PC-3 (cell line): ENCODE measurements around the gene TTC34. TPM values are rescaled to one million over a fixed set of nuclear protein-coding genes. Genes with fewer than 3 reads are reported as not detected.
A peak's percentile ranks its signal among the peaks of the same experiment; 100 is the strongest.

Experiments
- ATAC-seq: fragments of 200-7000 bp; cut with Tn5 transposase; 2 replicates; pipeline ENCODE4 v1.9.1; 2020; ENCODE audit warnings: mild to moderate bottlenecking, moderate library complexity
- BruUV-seq: library from RNA; stranded (reverse); fragments of 400-500 nt; replicated peaks from 2 replicates; lab custom pipeline; 2021; lab: Mats Ljungman, UMichigan
- CTCF ChIA-PET: fragments of 300-600 bp; sonication (Branson Sonifier 250); formaldehyde crosslinking; loops from one replicate; lab custom pipeline; 2022; ENCODE audit warnings: antibody characterized with exemption; lab: Charles Lee
- POLR2A ChIA-PET: fragments of 300-600 bp; sonication (Branson Sonifier 250); formaldehyde crosslinking; loops from one replicate; lab custom pipeline; 2022; ENCODE audit warnings: antibody characterized with exemption; ENCODE audit not compliant: unreplicated experiment; lab: Charles Lee
- DNase-seq: peaks from one replicate; pipeline ENCODE4 v3.0.0-alpha.2; 2015
- H2AFZ ChIP-seq: fragments of 300-600 bp; sonication (generic); 2 replicates; pipeline ENCODE4 v1.6.0; 2016; ENCODE audit warnings: antibody characterized with exemption, low read length
- H3F3A ChIP-seq: fragments of 300-600 bp; sonication (generic); one replicate; pipeline ENCODE4 v1.6.0; 2017; ENCODE audit warnings: antibody characterized with exemption, low read length, control low read depth, mild to moderate bottlenecking; ENCODE audit not compliant: unreplicated experiment
- H3K27ac ChIP-seq: fragments of 300-600 bp; sonication (generic); 2 replicates; pipeline ENCODE4 v1.5.1; 2016; ENCODE audit warnings: mild to moderate bottlenecking, low read length
- H3K27me3 ChIP-seq: fragments of 300-600 bp; sonication (generic); 2 replicates; pipeline ENCODE4 v1.6.1; 2016; ENCODE audit warnings: low read length, mixed read lengths
- H3K36me3 ChIP-seq: fragments of 300-600 bp; sonication (generic); 2 replicates; pipeline ENCODE4 v1.6.1; 2016; ENCODE audit warnings: low read depth, mixed run types, low read length, mixed read lengths
- H3K4me1 ChIP-seq: fragments of 300-600 bp; sonication (generic); 2 replicates; pipeline ENCODE4 v1.5.1; 2016; ENCODE audit warnings: low read length; ENCODE audit not compliant: insufficient read depth
- H3K4me2 ChIP-seq: fragments of 300-600 bp; sonication (generic); 2 replicates; pipeline ENCODE4 v1.6.0; 2016; ENCODE audit warnings: low read length
- H3K4me3 ChIP-seq: fragments of 300-600 bp; sonication (generic); 2 replicates; pipeline ENCODE4 v1.5.1; 2016; ENCODE audit warnings: mild to moderate bottlenecking, low read length, mixed read lengths
- H3K79me2 ChIP-seq: fragments of 300-600 bp; sonication (generic); 2 replicates; pipeline ENCODE4 v1.6.1; 2017; ENCODE audit warnings: low read length, mixed read lengths
- H3K9ac ChIP-seq: fragments of 300-600 bp; sonication (generic); 2 replicates; pipeline ENCODE4 v1.6.0; 2016; ENCODE audit warnings: mild to moderate bottlenecking, low read length
- H3K9me2 ChIP-seq: fragments of 300-600 bp; sonication (generic); replicated peaks from 2 replicates; pipeline ENCODE4 v1.6.1; 2016; ENCODE audit warnings: mixed run types, low read length, mixed read lengths
- H3K9me3 ChIP-seq: fragments of 300-600 bp; sonication (generic); 2 replicates; pipeline ENCODE4 v1.6.1; 2016; ENCODE audit warnings: low read length, mixed read lengths
- H4K20me1 ChIP-seq: fragments of 300-600 bp; sonication (generic); 2 replicates; pipeline ENCODE4 v1.6.1; 2016; ENCODE audit warnings: low read length, mixed read lengths
- EZH2 ChIP-seq: fragments of 300-600 bp; sonication (generic); IDR thresholded peaks from one replicate; pipeline ENCODE4 v1.6.1; 2017; ENCODE audit warnings: antibody characterized with exemption, mild to moderate bottlenecking, low read length; ENCODE audit not compliant: unreplicated experiment
- EZH2phosphoT487 ChIP-seq: fragments of 300-600 bp; sonication (generic); IDR thresholded peaks from 2 replicates; pipeline ENCODE4 v1.6.1; 2018; ENCODE audit warnings: mild to moderate bottlenecking, antibody characterized with exemption, low read length, borderline replicate concordance
- intact Hi-C: fragments of 100-400 bp; cut with micrococcal nuclease; formaldehyde crosslinking; loops from 2 replicates; pipeline ENCODE4 v1.9.0; 2023
- total RNA-seq: library from RNA; depleted of rRNA; stranded (reverse); fragments of >200 nt; gene quantifications from 2 replicates; pipeline ENCODE4 v1.2.3, GENCODE V29; 2014
- TF ChIP-seq, protein P1 (sequence below): fragments of 300-600 bp; sonication (generic); conservative IDR thresholded peaks from 2 replicates; pipeline ENCODE4 v1.5.1; 2017; ENCODE audit warnings: antibody characterized with exemption, low read depth, mild to moderate bottlenecking, low read length

The TTC34 gene
- total RNA-seq, 1 experiment from 2014 or later = 0.11 TPM

DNA sequence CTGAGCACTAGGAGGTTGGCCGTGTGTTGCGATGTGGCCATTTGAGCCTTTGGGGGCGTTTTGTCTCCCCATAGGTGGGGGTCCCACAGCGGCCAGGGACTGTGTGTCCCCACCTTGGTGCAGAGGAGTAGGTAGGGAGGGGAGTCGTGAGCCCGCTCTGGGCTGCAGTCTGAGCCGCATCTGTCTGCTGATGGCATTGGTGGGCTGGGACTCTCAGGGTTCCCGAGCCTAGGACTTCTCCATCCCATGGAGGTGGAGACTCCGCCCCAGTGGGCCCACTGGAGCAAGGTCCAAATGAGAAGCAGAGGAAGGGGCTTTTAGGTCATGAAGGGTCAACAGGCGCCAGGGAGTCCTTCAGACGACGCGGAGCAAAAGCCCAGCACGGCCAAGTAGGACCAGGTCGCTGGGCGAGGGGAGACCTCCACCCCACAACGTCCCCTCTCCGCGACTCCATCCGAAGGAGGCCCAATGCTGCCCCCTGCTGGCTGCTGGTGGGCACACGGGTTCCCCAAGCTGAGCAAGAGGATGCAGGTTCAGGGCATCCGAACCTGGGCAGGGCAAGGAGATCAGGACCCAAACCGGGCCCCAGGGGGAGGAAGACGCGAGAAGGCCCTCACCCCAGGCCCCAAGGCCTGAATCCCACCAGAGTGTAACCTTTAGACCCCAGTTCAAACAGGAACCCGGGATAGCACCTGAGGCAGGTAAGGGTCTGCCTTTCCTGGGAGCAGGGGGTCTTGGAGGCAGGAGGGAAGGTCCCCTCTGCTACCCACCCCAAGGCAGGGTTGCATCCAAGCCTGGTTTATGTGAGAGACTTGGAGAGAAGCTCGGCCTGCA is 14.9 kb downstream of the TTC34 start:
- no peaks in the 10 kb centered on the region for H4K20me1 ChIP-seq
- ChIA-PET CTCF (no interaction called here), POLR2A (no interaction called here)
- H3K27me3 ChIP-seq = peaks cover 23% of the 10 kb centered on the region; the same call in 1 of the 2 replicates
- H3K9ac ChIP-seq = no peak overlapping the region
- H2AFZ ChIP-seq = no peak overlapping the region
- no TSS peak for BruUV-seq
- no peak overlapping the region for H3K27ac ChIP-seq
- no peaks in the 10 kb centered on the region for H3F3A ChIP-seq
- ATAC-seq (peak; percentile 58), DNase-seq (peak; percentile 56)
- H3K36me3 ChIP-seq = no peaks in the 10 kb centered on the region
- no peaks in the 10 kb centered on the region for H3K79me2 ChIP-seq
- peaks cover 8% of the 10 kb centered on the region; the same call in 1 of the 2 replicates for H3K9me3 ChIP-seq
- no peak overlapping the region for H3K4me3 ChIP-seq
- TF ChIP-seq EZH2 (no peak), EZH2phosphoT487 (no peak)
- TF ChIP-seq, protein P1, sequence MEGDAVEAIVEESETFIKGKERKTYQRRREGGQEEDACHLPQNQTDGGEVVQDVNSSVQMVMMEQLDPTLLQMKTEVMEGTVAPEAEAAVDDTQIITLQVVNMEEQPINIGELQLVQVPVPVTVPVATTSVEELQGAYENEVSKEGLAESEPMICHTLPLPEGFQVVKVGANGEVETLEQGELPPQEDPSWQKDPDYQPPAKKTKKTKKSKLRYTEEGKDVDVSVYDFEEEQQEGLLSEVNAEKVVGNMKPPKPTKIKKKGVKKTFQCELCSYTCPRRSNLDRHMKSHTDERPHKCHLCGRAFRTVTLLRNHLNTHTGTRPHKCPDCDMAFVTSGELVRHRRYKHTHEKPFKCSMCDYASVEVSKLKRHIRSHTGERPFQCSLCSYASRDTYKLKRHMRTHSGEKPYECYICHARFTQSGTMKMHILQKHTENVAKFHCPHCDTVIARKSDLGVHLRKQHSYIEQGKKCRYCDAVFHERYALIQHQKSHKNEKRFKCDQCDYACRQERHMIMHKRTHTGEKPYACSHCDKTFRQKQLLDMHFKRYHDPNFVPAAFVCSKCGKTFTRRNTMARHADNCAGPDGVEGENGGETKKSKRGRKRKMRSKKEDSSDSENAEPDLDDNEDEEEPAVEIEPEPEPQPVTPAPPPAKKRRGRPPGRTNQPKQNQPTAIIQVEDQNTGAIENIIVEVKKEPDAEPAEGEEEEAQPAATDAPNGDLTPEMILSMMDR = peak; percentile 89
- no peak overlapping the region for H3K4me2 ChIP-seq
- no peaks in the 10 kb centered on the region for H3K4me1 ChIP-seq
- intact Hi-C loops = no loop called here
- no peaks in the 10 kb centered on the region for H3K9me2 ChIP-seq

DNA sequence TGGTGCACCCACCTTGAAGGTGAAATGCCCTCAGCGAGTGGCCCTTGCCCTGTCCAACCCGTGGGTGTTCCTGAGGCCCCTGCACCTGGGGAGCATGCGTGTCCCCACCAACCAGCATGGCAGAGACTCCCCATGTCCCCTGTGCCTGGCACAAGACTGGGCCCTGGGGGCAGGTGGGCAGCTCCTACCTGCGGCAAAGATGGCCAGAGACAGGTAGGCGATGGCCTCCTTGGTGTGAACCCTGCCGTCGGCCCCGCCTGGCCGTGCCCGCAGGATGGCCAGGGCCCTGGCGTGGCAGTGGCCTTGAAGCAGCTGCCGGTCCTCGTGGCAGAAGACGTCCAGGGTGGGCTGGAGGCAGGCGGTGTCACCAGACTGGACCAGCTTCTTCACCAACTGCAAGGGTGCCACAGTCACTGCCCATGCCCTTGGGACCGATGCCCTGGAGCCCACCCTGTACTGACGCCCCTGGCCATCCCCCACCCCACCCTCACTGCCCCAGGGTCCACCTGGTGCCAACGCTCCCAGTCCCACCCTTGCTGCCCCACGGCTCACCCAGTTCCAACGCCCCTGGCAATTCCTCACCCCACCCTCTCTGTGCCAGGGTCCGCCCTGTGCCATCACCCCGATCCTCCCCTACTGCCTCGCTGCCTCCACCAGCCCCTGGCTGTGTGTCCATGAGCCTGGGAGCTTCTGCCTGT is 15.7 kb downstream of the TTC34 start:
- CTCF ChIA-PET = no interaction called here
- POLR2A ChIA-PET = no interaction called here
- Histone ChIP-seq H3K4me3 (no peak overlapping the region), H3K9me2 (no peaks in the 10 kb centered on the region), H3K27me3 (peaks cover 24% of the 10 kb centered on the region; the same call in 1 of the 2 replicates), H4K20me1 (no peaks in the 10 kb centered on the region), H2AFZ (no peak overlapping the region), H3K27ac (no peak overlapping the region), H3K9me3 (peaks cover 16% of the 10 kb centered on the region; the same call in 1 of the 2 replicates), H3K36me3 (no peaks in the 10 kb centered on the region), H3K4me1 (no peaks in the 10 kb centered on the region), H3K4me2 (no peak overlapping the region), H3F3A (no peaks in the 10 kb centered on the region), H3K9ac (no peak overlapping the region), H3K79me2 (no peaks in the 10 kb centered on the region)
- BruUV-seq = no TSS peak
- ATAC-seq (no peak), DNase-seq (no peak)
- intact Hi-C loops = no loop called here
- TF ChIP-seq EZH2 = no peak

DNA sequence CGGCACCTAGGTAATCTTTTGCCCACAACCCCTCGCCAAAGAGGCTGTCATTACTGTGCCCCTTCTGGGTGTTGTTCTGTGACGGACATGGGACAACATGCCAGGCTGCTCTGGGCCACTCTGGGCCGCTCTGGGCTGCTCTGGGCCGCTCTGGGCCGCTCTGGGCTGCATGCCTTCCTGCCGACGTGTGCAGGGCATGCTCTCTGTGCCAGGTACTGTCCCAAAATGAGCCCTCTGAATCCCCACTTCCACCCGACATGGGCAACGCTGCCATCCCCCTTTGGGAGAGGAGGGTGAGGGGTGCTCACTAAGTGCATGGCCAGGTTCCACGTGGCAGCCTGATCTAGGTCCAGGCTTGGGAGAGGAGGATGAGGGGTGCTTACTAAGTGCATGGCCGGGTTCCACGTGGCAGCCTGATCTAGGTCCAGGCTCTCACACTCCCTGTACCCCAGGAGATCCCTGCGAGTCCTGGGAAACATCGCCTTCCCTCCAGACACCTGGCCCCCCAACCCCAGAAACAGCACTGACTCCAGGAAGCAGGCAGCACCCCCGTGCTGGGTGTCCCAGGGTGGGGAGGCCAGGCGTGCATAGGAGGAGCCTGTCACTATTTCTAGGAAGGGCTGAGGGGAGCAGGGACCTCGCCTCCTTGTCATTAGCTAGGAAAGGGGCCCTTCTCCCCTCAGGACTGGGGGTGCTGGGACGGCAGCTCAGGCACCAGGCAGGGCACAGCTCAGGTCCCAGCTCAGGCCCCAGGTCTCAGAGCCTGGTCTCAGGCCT is 16.5 kb downstream of the TTC34 start:
- no peaks in the 10 kb centered on the region for H3K4me1 ChIP-seq
- no peak overlapping the region for H3K4me3 ChIP-seq
- H3K27me3 ChIP-seq = peaks cover 25% of the 10 kb centered on the region; the same call in 1 of the 2 replicates
- H3K9ac ChIP-seq = no peak overlapping the region
- POLR2A ChIA-PET = no interaction called here
- no peaks in the 10 kb centered on the region for H4K20me1 ChIP-seq
- intact Hi-C loops = no loop called here
- CTCF ChIA-PET = no interaction called here
- no peak overlapping the region for H3K27ac ChIP-seq
- TF ChIP-seq EZH2phosphoT487 (no peak), EZH2 (no peak)
- TF ChIP-seq, protein P1 = no peak
- H3F3A ChIP-seq = no peaks in the 10 kb centered on the region
- H3K9me2 ChIP-seq = no peaks in the 10 kb centered on the region
- H2AFZ ChIP-seq = no peak overlapping the region
- H3K9me3 ChIP-seq = peaks cover 16% of the 10 kb centered on the region; the same call in 1 of the 2 replicates
- no TSS peak for BruUV-seq
- DNase-seq (no peak), ATAC-seq (no peak)
- H3K36me3 ChIP-seq = no peaks in the 10 kb centered on the region
- no peak overlapping the region for H3K4me2 ChIP-seq
- H3K79me2 ChIP-seq = no peaks in the 10 kb centered on the region
